ENCODE measurements around the gene TACC3. TPM values are rescaled to one million over a fixed set of nuclear protein-coding genes. Genes with fewer than 3 reads are reported as not detected.
A peak's percentile ranks its signal among the peaks of the same experiment; 100 is the strongest.

Gene TACC3
- total and polyA plus RNA-seq, 2 of the 8 experiments (the other 6 are each of a cell fraction or from before 2014, with no cell fraction given), result 73.8 to 148 TPM

- Histone ChIP-seq H2BK15ac (ENCODE audit: low read length) (peak overlapping the region; percentile 53; the same call in 1 of the 2 replicates), H3K27ac (ENCODE audit: low read depth, low read length) (no peak overlapping the region), H3K9me3 (ENCODE audit: insufficient read depth in 2 of 2, low read depth in 1 of 2, low read length in 1 of 2) (no peaks in the 10 kb centered on the region), H3K4me2 (ENCODE audit: insufficient read depth in 1 of 2, low read depth in 2 of 2, low read length in 2 of 2) (no peak overlapping the region), H3K14ac (ENCODE audit: insufficient read length) (no peak overlapping the region), H3K79me2 (ENCODE audit: control insufficient read depth in 1 of 2, insufficient read depth in 2 of 2, low read length in 2 of 2) (no peaks in the 10 kb centered on the region), H3K18ac (ENCODE audit: extremely low read depth, low read length) (no peak overlapping the region), H2AFZ (ENCODE audit: low read length) (no peak overlapping the region), H3K23me2 (ENCODE audit: low read depth, low read length) (peaks cover 4% of the 10 kb centered on the region; the same call in 1 of the 2 replicates), H4K5ac (ENCODE audit: insufficient read length, low read depth, low read length) (no peak overlapping the region), H3K79me1 (ENCODE audit: low read depth, low read length) (no peaks in the 10 kb centered on the region), H3K56ac (replicated peaks; ENCODE audit: insufficient read length, low read depth, low read length) (no peak overlapping the region), H3K36me3 (ENCODE audit: control insufficient read depth in 2 of 4, insufficient read depth in 4 of 4, low read length in 3 of 4) (no peaks in the 10 kb centered on the region), H4K91ac (replicated peaks; ENCODE audit: insufficient read length, low read length) (peak overlapping the region; percentile 32), H3K4me1 (replicated peaks in 1 of 4; ENCODE audit: control insufficient read depth in 3 of 4, insufficient read depth in 4 of 4, low read length in 3 of 4) (peaks cover 0 to 24% (median 12%) of the 10 kb centered on the region in 4 experiments; a peak in 6 of 7 replicates), H2BK120ac (replicated peaks; ENCODE audit: low read depth, low read length) (no peak overlapping the region), H4K8ac (ENCODE audit: extremely low read depth, insufficient read depth, low read length) (no peak overlapping the region; the same call in 1 of the 2 replicates), H2BK5ac (ENCODE audit: low read depth, low read length) (peak overlapping the region; percentile 60; the same call in 1 of the 2 replicates), H3K27me3 (replicated peaks in 1 of 4; ENCODE audit: control insufficient read depth in 3 of 4, extremely low read depth in 1 of 4, insufficient read depth in 3 of 4, low read length in 3 of 4) (peaks cover 0 to 3% (median 0%) of the 10 kb centered on the region in 4 experiments; a peak in 2 of 7 replicates), H3K23ac (ENCODE audit: insufficient read length) (no peak overlapping the region), H3K4me3 (ENCODE audit: extremely low read depth in 1 of 4, insufficient read depth in 2 of 4, low read depth in 3 of 4, low read length in 4 of 4) (no peak overlapping the region), H3K9ac (replicated peaks in 1 of 4; ENCODE audit: extremely low read depth in 1 of 4, low read depth in 3 of 4, low read length in 3 of 4) (no peak overlapping the region), H2BK20ac (ENCODE audit: low read length) (no peak overlapping the region), H4K20me1 (replicated peaks in 1 of 2; ENCODE audit: control insufficient read depth in 1 of 2, insufficient read depth in 2 of 2, low read length in 2 of 2) (no peaks in the 10 kb centered on the region), H2BK12ac (ENCODE audit: low read depth, low read length) (peak overlapping the region; percentile 90; the same call in 1 of the 2 replicates), H3K4ac (replicated peaks; ENCODE audit: insufficient read length, low read depth, low read length) (no peak overlapping the region), H2AK5ac (ENCODE audit: low read depth, low read length) (peak overlapping the region; percentile 82; the same call in 1 of the 2 replicates)
- ChIA-PET CTCF (ENCODE audit: partially characterized antibody) (interaction anchor here (52.9 to 71.2 kb wide), 2 partner anchors 3 to 26 kb away, joined by 2507 read pairs; partner anchors contain the start of gene FGFR3), POLR2A (ENCODE audit: partially characterized antibody) (interaction anchor here (1.0 to 1.9 kb wide), 2 partner anchors 10 to 30 kb away, joined by 3 to 5 read pairs; partner anchors contain the start of gene FGFR3)
- DNase-seq (ENCODE audit: low read depth in 1 of 2, low spot score in 2 of 2) (no peak), FAIRE-seq (no peak)
- 89% methylated on average over 18 of the region's 20 CpGs; no CpG with 5 or more reads in 1 of the 2 experiments for WGBS, 2 experiments (ENCODE audit: extremely low coverage in 1 of 2, insufficient coverage in 1 of 2, insufficient read length in 1 of 2, insufficient replicate concordance in 2 of 2, low coverage in 1 of 2, low lambda C conversion rate in 2 of 2, missing lambda C conversion rate in 1 of 2)
- TF ChIP-seq E2F6 (IDR thresholded peaks at IDR 0.05) (no peak), CTCF (IDR thresholded peaks at IDR 0.05; ENCODE audit: control extremely low read depth in 1 of 3, insufficient read depth in 1 of 3, low read depth in 1 of 3, low read length in 3 of 3) (no peak), EZH2 (IDR thresholded peaks at IDR 0.05; ENCODE audit: low read depth, low read length, severe bottlenecking) (no peak), SRF (IDR thresholded peaks at IDR 0.05; ENCODE audit: low read depth, low read length) (no peak), POU5F1 (IDR thresholded peaks at IDR 0.05; ENCODE audit: low read depth, low read length) (no peak)
- TF ChIP-seq, protein P1, sequence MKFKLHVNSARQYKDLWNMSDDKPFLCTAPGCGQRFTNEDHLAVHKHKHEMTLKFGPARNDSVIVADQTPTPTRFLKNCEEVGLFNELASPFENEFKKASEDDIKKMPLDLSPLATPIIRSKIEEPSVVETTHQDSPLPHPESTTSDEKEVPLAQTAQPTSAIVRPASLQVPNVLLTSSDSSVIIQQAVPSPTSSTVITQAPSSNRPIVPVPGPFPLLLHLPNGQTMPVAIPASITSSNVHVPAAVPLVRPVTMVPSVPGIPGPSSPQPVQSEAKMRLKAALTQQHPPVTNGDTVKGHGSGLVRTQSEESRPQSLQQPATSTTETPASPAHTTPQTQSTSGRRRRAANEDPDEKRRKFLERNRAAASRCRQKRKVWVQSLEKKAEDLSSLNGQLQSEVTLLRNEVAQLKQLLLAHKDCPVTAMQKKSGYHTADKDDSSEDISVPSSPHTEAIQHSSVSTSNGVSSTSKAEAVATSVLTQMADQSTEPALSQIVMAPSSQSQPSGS (IDR thresholded peaks at IDR 0.05; ENCODE audit: low read length), result no peak
Measured at GRCh38 chr4:1762264-1763010, 41.1 kb downstream of the TACC3 start.
